Kidney (tissue), 14 donors: ENCODE data around the gene C1orf21. TPM values are rescaled to one million over a fixed set of nuclear protein-coding genes. Genes with fewer than 3 reads are reported as not detected.

Experiments used
- DNase-seq, 5 donors: peaks; one replicate each; pipeline ENCODE4 v3.0.0-alpha.2; 2013 to 2020
- FAIRE-seq: peaks from 2 replicates; lab custom pipeline; 2012; peaks lifted over from hg19 to GRCh38; lab: Jason Lieb, UNC
- H3K27ac ChIP-seq, 2 donors: one replicate each; pipeline ENCODE4 v1.7.0; 2013; ENCODE audit warnings: low read depth in 2 of 2, low read length in 2 of 2, inconsistent platforms in 1 of 2
- H3K27me3 ChIP-seq: one replicate; pipeline ENCODE4 v1.7.1; 2013; ENCODE audit warnings: low read length, inconsistent platforms; ENCODE audit not compliant: control insufficient read depth, insufficient read depth
- H3K36me3 ChIP-seq, 3 donors: one replicate each; pipeline versions ENCODE4 v1.7.0 to v1.7.1; 2013; ENCODE audit warnings: low read length in 3 of 3, control low read depth in 1 of 3, inconsistent platforms in 1 of 3; ENCODE audit not compliant: insufficient read depth in 3 of 3, control insufficient read depth in 2 of 3
- H3K4me1 ChIP-seq, 3 donors: one replicate each; pipeline versions ENCODE4 v1.7.0 to v1.7.1; 2013; ENCODE audit warnings: low read length in 3 of 3, inconsistent platforms in 1 of 3, low read depth in 1 of 3; ENCODE audit not compliant: control insufficient read depth in 2 of 3, insufficient read depth in 2 of 3
- H3K4me3 ChIP-seq, 3 donors: one replicate each; pipeline versions ENCODE4 v1.7.0 to v1.8.1; 2013; ENCODE audit warnings: low read length in 3 of 3, control low read depth in 1 of 3, inconsistent platforms in 1 of 3
- H3K9ac ChIP-seq, 3 donors: one replicate each; pipeline versions ENCODE4 v1.7.0 to v1.7.1; 2013; ENCODE audit warnings: low read length in 3 of 3, control low read depth in 1 of 3, inconsistent platforms in 1 of 3
- H3K9me3 ChIP-seq, 3 donors: one replicate each; pipeline versions ENCODE4 v1.7.0 to v1.7.1; 2013; ENCODE audit warnings: low read length in 3 of 3, control low read depth in 1 of 3, inconsistent platforms in 1 of 3; ENCODE audit not compliant: control insufficient read depth in 2 of 3, insufficient read depth in 1 of 3
- intact Hi-C: fragments of 100-400 bp; cut with DNase I; formaldehyde crosslinking; loops from one replicate; pipeline ENCODE4 v1.11.1; 2022
- polyA plus RNA-seq: library from polyadenylated mRNA; stranded (reverse); fragments of 350-450 nt; fragmentation: Illumina TruSeq; extraction: RNeasy Lipid Tissue Mini Kit (QIAGEN cat#74804); gene quantifications from one replicate; pipeline ENCODE4 v1.2.3, GENCODE V29; 2014; ENCODE audit warnings: low read depth, low replicate concordance; ENCODE audit not compliant: insufficient read depth
- total RNA-seq: library from RNA; stranded (reverse); fragmentation: NEBNext Ultra II Directional; extraction: Animal tissue kit (Norgen Biotek cat#: 25700); gene quantifications from one replicate; pipeline ENCODE4 v1.2.1, GENCODE V29; 2021
- TF ChIP-seq, protein P1 (sequence below): IDR thresholded peaks from 3 replicates; pipeline ENCODE4 v1.5.1; 2012; ENCODE audit warnings: mild to moderate bottlenecking, moderate library complexity, borderline replicate concordance; ENCODE audit not compliant: insufficient read depth; ENCODE audit errors: extremely low read depth
- donor health status: control.
- donor health status: control.
- donor health status: control.
- donor health status: control.
- donor health status: control.
- donor health status: DM: yes; HTN: yes; CAD: no.
- donor health status: Normal renal cell carcinoma (clear cell type).

Gene C1orf21
- total and polyA plus RNA-seq, 2 donors from 2014 or later, result 18.3 to 18.6 TPM

DNA sequence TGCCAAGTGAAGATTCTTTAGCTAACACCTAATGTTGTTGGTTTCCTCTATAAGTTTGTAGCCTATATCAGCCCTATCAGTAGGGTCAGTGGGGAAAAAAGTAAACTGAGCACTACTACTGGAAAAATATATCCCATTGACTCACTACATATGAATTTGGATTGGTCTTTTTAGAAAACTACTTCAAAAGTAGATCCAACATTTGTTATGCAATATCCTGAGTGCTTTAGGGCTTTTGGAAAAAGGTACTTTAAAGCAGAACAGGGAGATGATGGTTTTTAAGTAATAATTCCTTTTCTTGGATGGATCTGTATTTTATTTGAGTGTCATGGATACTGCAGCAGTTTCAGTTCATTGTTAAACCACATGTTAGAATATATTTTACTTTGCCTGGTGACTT lies 7.1 kb downstream of the C1orf21 start:
- H3K27ac ChIP-seq, result no peak overlapping the region
- intact Hi-C loops, result no loop called here
- no peak for FAIRE-seq

DNA sequence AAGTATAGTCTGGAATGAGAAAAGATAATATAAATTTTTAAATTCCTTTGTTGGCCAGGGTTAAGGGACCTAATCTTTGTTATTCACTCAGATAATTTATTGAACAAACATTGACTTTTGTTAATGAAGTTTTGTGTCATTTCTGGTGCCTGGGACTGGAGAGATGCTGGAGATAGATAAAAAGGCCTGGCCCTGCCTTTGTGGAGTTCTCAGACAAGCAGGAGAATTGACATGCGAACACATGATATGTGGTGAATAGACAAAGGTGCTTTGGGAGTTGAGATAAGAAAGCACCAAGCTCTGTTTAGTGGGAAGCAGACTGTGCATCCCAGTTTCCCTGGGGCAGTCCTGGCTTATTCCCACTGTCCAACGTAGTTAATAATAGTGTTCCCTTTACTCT lies 8.5 kb downstream of the C1orf21 start:
- intact Hi-C loops, result no loop called here
- Histone ChIP-seq H3K36me3 (no peaks in the 10 kb centered on the region), H3K9ac (no peak overlapping the region), H3K27ac (no peak overlapping the region), H3K4me1 (no peaks in the 10 kb centered on the region), H3K4me3 (no peak overlapping the region), H3K27me3 (no peaks in the 10 kb centered on the region), H3K9me3 (no peaks in the 10 kb centered on the region)
- DNase-seq, result no peak
- FAIRE-seq, result no peak
- TF ChIP-seq, protein P1, sequence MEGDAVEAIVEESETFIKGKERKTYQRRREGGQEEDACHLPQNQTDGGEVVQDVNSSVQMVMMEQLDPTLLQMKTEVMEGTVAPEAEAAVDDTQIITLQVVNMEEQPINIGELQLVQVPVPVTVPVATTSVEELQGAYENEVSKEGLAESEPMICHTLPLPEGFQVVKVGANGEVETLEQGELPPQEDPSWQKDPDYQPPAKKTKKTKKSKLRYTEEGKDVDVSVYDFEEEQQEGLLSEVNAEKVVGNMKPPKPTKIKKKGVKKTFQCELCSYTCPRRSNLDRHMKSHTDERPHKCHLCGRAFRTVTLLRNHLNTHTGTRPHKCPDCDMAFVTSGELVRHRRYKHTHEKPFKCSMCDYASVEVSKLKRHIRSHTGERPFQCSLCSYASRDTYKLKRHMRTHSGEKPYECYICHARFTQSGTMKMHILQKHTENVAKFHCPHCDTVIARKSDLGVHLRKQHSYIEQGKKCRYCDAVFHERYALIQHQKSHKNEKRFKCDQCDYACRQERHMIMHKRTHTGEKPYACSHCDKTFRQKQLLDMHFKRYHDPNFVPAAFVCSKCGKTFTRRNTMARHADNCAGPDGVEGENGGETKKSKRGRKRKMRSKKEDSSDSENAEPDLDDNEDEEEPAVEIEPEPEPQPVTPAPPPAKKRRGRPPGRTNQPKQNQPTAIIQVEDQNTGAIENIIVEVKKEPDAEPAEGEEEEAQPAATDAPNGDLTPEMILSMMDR, result no peak

More for the DNA sequence above, 7.1 kb downstream of the C1orf21 start:
- no peaks in the 10 kb centered on the region for H3K9me3 ChIP-seq
- H3K27me3 ChIP-seq, result no peaks in the 10 kb centered on the region
- TF ChIP-seq, protein P1, result no peak
- H3K9ac ChIP-seq, result no peak overlapping the region
- DNase-seq, result no peak
- H3K4me3 ChIP-seq, result no peak overlapping the region
- H3K4me1 ChIP-seq, result no peaks in the 10 kb centered on the region
- H3K36me3 ChIP-seq, result no peaks in the 10 kb centered on the region

DNA sequence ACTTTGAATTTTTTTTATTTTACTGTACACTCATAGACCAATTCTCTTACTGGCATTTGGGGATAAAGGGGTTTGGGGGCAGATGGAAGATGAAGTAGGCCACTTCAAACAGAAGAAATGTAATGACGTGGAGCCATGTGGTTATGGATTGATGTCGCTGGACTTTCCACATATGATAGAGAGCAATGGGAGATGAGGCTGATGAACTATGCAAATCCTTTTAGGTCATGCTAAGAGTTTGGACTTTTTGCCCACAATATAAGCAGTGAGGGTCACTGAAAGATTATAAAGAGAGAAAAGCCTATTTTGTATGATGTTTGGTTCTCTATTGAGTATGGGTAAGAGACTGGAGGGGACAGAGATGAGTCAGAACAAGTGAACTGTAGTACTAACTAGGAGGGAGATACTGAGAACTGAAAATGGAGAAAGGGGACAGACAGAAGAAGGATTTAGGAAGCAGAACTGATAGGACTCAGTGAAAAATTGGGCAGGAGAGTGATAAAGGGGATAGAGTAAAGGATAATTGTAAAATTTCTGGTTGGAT lies 9.2 kb downstream of the C1orf21 start:
- Histone ChIP-seq H3K4me3 (no peak overlapping the region), H3K36me3 (no peaks in the 10 kb centered on the region), H3K9me3 (no peaks in the 10 kb centered on the region), H3K27ac (no peak overlapping the region), H3K4me1 (no peaks in the 10 kb centered on the region), H3K9ac (no peak overlapping the region), H3K27me3 (no peaks in the 10 kb centered on the region)
- FAIRE-seq (no peak), DNase-seq (no peak)
- TF ChIP-seq, protein P1, result no peak
- intact Hi-C loops, result no loop called here
